ENCODE data around the gene HCN2.

The HCN2 gene

DNA sequence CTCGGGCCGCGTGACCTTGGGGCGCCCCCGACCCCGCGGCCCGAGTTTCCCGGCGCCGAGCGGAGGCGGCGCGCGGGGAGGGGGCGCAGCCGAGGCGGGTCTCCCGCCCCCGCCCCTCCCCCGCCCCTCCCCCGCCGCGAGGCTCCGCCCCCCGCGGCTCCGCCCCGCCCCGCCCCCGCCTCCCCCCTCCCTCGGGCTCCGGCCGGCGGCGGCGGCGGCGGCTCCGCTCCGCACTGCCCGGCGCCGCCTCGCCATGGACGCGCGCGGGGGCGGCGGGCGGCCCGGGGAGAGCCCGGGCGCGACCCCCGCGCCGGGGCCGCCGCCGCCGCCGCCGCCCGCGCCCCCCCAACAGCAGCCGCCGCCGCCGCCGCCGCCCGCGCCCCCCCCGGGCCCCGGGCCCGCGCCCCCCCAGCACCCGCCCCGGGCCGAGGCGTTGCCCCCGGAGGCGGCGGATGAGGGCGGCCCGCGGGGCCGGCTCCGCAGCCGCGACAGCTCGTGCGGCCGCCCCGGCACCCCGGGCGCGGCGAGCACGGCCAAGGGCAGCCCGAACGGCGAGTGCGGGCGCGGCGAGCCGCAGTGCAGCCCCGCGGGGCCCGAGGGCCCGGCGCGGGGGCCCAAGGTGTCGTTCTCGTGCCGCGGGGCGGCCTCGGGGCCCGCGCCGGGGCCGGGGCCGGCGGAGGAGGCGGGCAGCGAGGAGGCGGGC, at the start of gene HCN2:
Gene HCN2 (plus strand): TSS at position 189 of the 703 bp plus-strand sequence. CDS start 65 bp downstream, at position 254.
- TF ChIP-seq CTCF (IDR thresholded peaks at IDR 0.05; ENCODE audit: insufficient read depth, low read depth, low read length, missing control alignments) = no peak
- H3K4me3 ChIP-seq (ENCODE audit: low read length) = no peak within 1 kb of the TSS
- DNase-seq (ENCODE audit: low read depth) = no peak

- TF ChIP-seq CTCF (IDR thresholded peaks at IDR 0.05; ENCODE audit: insufficient read depth, low read depth, low read length, missing control alignments) = no peak
- H3K4me3 ChIP-seq (ENCODE audit: low read length) = no peak overlapping the region
- no peak for DNase-seq (ENCODE audit: low read depth)
Measured at GRCh38 chr19:540867-541637, 48.6 kb upstream of the HCN2 start.

DNA sequence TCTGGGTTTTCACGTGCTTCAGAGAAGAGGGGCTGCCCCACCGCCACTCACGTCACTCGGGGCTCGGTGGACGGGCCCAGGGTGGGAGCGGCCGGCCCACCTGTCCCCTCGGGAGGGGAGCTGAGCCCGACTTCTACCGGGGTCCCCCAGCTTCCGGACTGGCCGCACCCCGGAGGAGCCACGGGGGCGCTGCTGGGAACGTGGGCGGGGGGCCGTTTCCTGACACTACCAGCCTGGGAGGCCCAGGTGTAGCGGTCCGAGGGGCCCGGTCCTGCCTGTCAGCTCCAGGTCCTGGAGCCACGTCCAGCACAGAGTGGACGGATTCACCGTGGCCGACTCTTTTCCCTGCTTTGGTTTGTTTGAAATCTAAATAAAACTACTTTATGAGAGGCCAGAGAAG, 48.0 kb upstream of the HCN2 start:
- TF ChIP-seq CTCF (IDR thresholded peaks at IDR 0.05; ENCODE audit: insufficient read depth, low read depth, low read length, missing control alignments) = no peak
- DNase-seq (ENCODE audit: low read depth) = no peak
- no peak overlapping the region for H3K4me3 ChIP-seq (ENCODE audit: low read length)

- H3K4me3 ChIP-seq (ENCODE audit: low read length) = no peak overlapping the region
- no peak for DNase-seq (ENCODE audit: low read depth)
- no peak for TF ChIP-seq CTCF (IDR thresholded peaks at IDR 0.05; ENCODE audit: insufficient read depth, low read depth, low read length, missing control alignments)
Measured at GRCh38 chr19:542173-542866, 47.4 kb upstream of the HCN2 start.

DNA sequence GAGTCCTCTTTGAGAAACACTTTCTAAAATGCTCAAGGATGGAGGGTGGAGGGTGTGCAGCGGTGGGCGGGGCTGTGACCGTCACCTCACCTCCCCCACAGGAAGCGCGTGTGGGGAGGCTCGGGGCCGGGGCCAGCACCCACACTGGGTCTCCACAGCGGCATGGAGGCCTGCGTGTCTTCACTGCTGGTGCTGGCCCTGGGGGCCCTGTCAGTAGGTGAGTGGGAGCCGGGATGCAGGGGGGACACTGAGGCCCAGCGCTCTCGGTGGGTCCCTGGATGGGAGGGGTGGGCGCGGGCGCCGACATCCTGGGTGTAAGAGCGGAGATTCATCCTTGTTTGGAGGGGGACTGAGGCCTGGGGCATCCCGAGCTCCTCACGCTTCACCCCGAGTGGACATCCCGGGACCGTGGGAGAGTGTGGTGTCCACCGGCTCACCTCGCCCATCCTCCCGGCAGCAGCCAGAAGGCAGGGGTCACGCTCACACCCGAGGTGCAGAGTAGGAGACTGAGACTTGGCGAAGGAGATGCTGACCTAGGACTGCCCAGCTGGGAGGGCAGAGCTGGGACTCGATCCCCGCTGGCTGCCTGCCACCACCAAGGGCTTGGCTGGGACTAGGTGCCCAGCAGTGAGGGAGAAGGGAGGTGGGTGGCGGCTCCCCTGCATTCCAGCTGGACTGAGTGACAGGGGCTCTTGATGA, 45.6 kb upstream of the HCN2 start, which contains the start of gene GZMM:
Gene GZMM (plus strand): TSS at position 144 of the 699 bp plus-strand sequence. CDS start 19 bp downstream, at position 163.
- no peak for TF ChIP-seq CTCF (IDR thresholded peaks at IDR 0.05; ENCODE audit: insufficient read depth, low read depth, low read length, missing control alignments)
- no peak within 1 kb of the TSS for H3K4me3 ChIP-seq (ENCODE audit: low read length)
- DNase-seq (ENCODE audit: low read depth) = no peak

DNA sequence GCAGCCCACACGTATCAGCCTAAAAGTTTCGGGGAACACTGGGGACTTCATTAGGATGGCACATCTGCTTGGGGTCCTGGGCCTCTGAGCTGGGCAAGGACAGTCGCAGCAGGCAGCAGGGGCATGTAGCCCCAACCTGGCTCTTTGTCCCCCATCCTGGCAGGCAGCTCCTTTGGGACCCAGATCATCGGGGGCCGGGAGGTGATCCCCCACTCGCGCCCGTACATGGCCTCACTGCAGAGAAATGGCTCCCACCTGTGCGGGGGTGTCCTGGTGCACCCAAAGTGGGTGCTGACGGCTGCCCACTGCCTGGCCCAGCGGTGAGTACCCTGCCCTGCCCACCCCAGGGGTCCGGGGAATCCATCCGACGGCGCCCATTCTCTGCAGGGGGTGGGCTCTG, 42.6 kb upstream of the HCN2 start:
- no peak for DNase-seq (ENCODE audit: low read depth)
- no peak for TF ChIP-seq CTCF (IDR thresholded peaks at IDR 0.05; ENCODE audit: insufficient read depth, low read depth, low read length, missing control alignments)
- no peak overlapping the region for H3K4me3 ChIP-seq (ENCODE audit: low read length)
